Mucosa of stomach (tissue), 1 donor: ENCODE results near the gene USP13.

Source experiments
- H3K27me3 ChIP-seq: one replicate; pipeline ENCODE4 v1.7.0; 2013; ENCODE audit warnings: mild to moderate bottlenecking, low read length; ENCODE audit not compliant: control insufficient read depth, insufficient read depth
- H3K36me3 ChIP-seq: one replicate; pipeline ENCODE4 v1.7.0; 2013; ENCODE audit warnings: low read length; ENCODE audit not compliant: control insufficient read depth, insufficient read depth
- H3K4me1 ChIP-seq: one replicate; pipeline ENCODE4 v1.7.0; 2013; ENCODE audit warnings: mild to moderate bottlenecking, low read length; ENCODE audit not compliant: control insufficient read depth, insufficient read depth
- H3K4me3 ChIP-seq: one replicate; pipeline ENCODE4 v1.7.0; 2013; ENCODE audit warnings: low read length
- H3K9ac ChIP-seq: one replicate; pipeline ENCODE4 v1.7.0; 2013; ENCODE audit warnings: mild to moderate bottlenecking, low read length, moderate library complexity
- H3K9me3 ChIP-seq: one replicate; pipeline ENCODE4 v1.7.0; 2013; ENCODE audit warnings: mild to moderate bottlenecking, low read length, moderate library complexity; ENCODE audit not compliant: control insufficient read depth
- donor health status: Pancreatic carcinoma.

Gene USP13

GRCh38 chr3:179791793-179792192 lies 139.0 kb downstream of the USP13 start:
- Histone ChIP-seq H3K4me1 (peaks cover 6% of the 10 kb centered on the region), H3K4me3 (no peak overlapping the region), H3K36me3 (no peaks in the 10 kb centered on the region), H3K9me3 (no peaks in the 10 kb centered on the region), H3K9ac (no peak overlapping the region), H3K27me3 (no peaks in the 10 kb centered on the region)

- H3K4me1 ChIP-seq: peaks cover 8% of the 10 kb centered on the region
- H3K9me3 ChIP-seq: no peaks in the 10 kb centered on the region
- H3K9ac ChIP-seq: no peak overlapping the region
- no peaks in the 10 kb centered on the region for H3K27me3 ChIP-seq
- no peak overlapping the region for H3K4me3 ChIP-seq
- no peaks in the 10 kb centered on the region for H3K36me3 ChIP-seq
Observed at GRCh38 chr3:179794355-179794754, 141.5 kb downstream of the USP13 start.

- Histone ChIP-seq H3K4me3 (no peak overlapping the region), H3K9me3 (no peaks in the 10 kb centered on the region), H3K4me1 (peaks cover 8% of the 10 kb centered on the region), H3K9ac (no peak overlapping the region), H3K36me3 (no peaks in the 10 kb centered on the region), H3K27me3 (no peaks in the 10 kb centered on the region)
Observed at GRCh38 chr3:179796421-179796820, 143.6 kb downstream of the USP13 start.

- H3K4me1 ChIP-seq: peaks cover 8% of the 10 kb centered on the region
- H3K36me3 ChIP-seq: no peaks in the 10 kb centered on the region
- no peaks in the 10 kb centered on the region for H3K27me3 ChIP-seq
- H3K9me3 ChIP-seq: no peaks in the 10 kb centered on the region
- no peak overlapping the region for H3K4me3 ChIP-seq
- no peak overlapping the region for H3K9ac ChIP-seq
Observed at GRCh38 chr3:179797192-179797591, 144.4 kb downstream of the USP13 start.

- no peaks in the 10 kb centered on the region for H3K36me3 ChIP-seq
- no peak overlapping the region for H3K9ac ChIP-seq
- H3K4me3 ChIP-seq: no peak overlapping the region
- H3K9me3 ChIP-seq: no peaks in the 10 kb centered on the region
- no peaks in the 10 kb centered on the region for H3K27me3 ChIP-seq
- H3K4me1 ChIP-seq: peaks cover 7% of the 10 kb centered on the region
Observed at GRCh38 chr3:179801263-179801662, 148.4 kb downstream of the USP13 start.

- Histone ChIP-seq H3K9ac (no peak overlapping the region), H3K4me3 (no peak overlapping the region), H3K4me1 (peaks cover 1% of the 10 kb centered on the region), H3K9me3 (no peaks in the 10 kb centered on the region), H3K27me3 (no peaks in the 10 kb centered on the region), H3K36me3 (no peaks in the 10 kb centered on the region)
Observed at GRCh38 chr3:179801856-179802255, 149.0 kb downstream of the USP13 start.

GRCh38 chr3:179806177-179806576 lies 153.3 kb downstream of the USP13 start:
- no peaks in the 10 kb centered on the region for H3K4me1 ChIP-seq
- no peaks in the 10 kb centered on the region for H3K36me3 ChIP-seq
- H3K4me3 ChIP-seq: no peak overlapping the region
- no peak overlapping the region for H3K9ac ChIP-seq
- H3K27me3 ChIP-seq: no peaks in the 10 kb centered on the region
- H3K9me3 ChIP-seq: no peaks in the 10 kb centered on the region

GRCh38 chr3:179807588-179807987 lies 154.7 kb downstream of the USP13 start:
- no peaks in the 10 kb centered on the region for H3K9me3 ChIP-seq
- H3K36me3 ChIP-seq: no peaks in the 10 kb centered on the region
- H3K4me3 ChIP-seq: no peak overlapping the region
- no peak overlapping the region for H3K9ac ChIP-seq
- no peaks in the 10 kb centered on the region for H3K27me3 ChIP-seq
- peaks cover 6% of the 10 kb centered on the region for H3K4me1 ChIP-seq

GRCh38 chr3:179809639-179810038 lies 156.8 kb downstream of the USP13 start:
- H3K27me3 ChIP-seq: no peaks in the 10 kb centered on the region
- peaks cover 6% of the 10 kb centered on the region for H3K4me1 ChIP-seq
- H3K4me3 ChIP-seq: no peak overlapping the region
- H3K9ac ChIP-seq: no peak overlapping the region
- no peaks in the 10 kb centered on the region for H3K36me3 ChIP-seq
- no peaks in the 10 kb centered on the region for H3K9me3 ChIP-seq

GRCh38 chr3:179811321-179812095 lies 158.7 kb downstream of the USP13 start:
- no peak overlapping the region for H3K9ac ChIP-seq

GRCh38 chr3:179812096-179812382 lies 159.2 kb downstream of the USP13 start:
- peaks cover 6% of the 10 kb centered on the region for H3K4me1 ChIP-seq
- H3K9me3 ChIP-seq: no peaks in the 10 kb centered on the region
- no peaks in the 10 kb centered on the region for H3K36me3 ChIP-seq
- H3K27me3 ChIP-seq: no peaks in the 10 kb centered on the region
- no peak overlapping the region for H3K4me3 ChIP-seq
- no peak overlapping the region for H3K9ac ChIP-seq

More at GRCh38 chr3:179811321-179812095, 158.7 kb downstream of the USP13 start:
- Histone ChIP-seq H3K4me1 (peaks cover 6% of the 10 kb centered on the region), H3K4me3 (no peak overlapping the region), H3K27me3 (no peaks in the 10 kb centered on the region), H3K9me3 (no peaks in the 10 kb centered on the region), H3K36me3 (no peaks in the 10 kb centered on the region)

GRCh38 chr3:179819379-179819778 lies 166.5 kb downstream of the USP13 start:
- Histone ChIP-seq H3K36me3 (no peaks in the 10 kb centered on the region), H3K9ac (no peak overlapping the region), H3K4me3 (no peak overlapping the region), H3K27me3 (no peaks in the 10 kb centered on the region), H3K4me1 (no peaks in the 10 kb centered on the region), H3K9me3 (no peaks in the 10 kb centered on the region)

GRCh38 chr3:179822296-179822695 lies 169.5 kb downstream of the USP13 start:
- Histone ChIP-seq H3K36me3 (no peaks in the 10 kb centered on the region), H3K4me3 (no peak overlapping the region), H3K9me3 (no peaks in the 10 kb centered on the region), H3K4me1 (no peaks in the 10 kb centered on the region), H3K9ac (no peak overlapping the region), H3K27me3 (no peaks in the 10 kb centered on the region)
